Activated gamma-delta T cell treated with anti-CD3 and anti-CD28 coated beads, Interleukin-2, amount 50 U/mL, for 16 hours (primary cell): ENCODE data around the gene MEP1B.

Experiments
- DNase-seq: peaks from one replicate; pipeline ENCODE4 v3.0.0-alpha.2; 2020; ENCODE audit warnings: low read depth

Gene MEP1B

DNA sequence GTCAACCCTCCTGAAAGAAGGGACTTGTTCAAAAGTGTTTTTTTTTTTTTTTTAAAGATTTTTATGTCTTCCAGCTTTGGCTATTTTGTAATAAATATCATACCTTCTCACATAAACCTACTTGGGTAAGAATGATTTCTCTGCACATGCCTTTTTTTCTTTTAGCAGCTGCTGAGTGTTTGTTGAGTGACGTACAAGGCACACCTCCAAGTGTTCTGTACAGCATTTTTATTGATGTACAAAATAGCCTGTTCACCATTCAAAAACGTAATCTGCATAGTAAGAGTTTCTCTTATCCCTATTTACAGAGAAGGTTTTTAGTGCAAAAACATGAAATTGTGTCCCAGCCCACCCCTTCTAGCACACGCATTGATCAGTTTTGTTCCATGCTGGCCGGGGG lies 77.6 kb downstream of the MEP1B start:
- no peak for DNase-seq
